B cell (primary cell): ENCODE results near the gene UNC79. TPM values are rescaled to one million over a fixed set of nuclear protein-coding genes. Genes with fewer than 3 reads are reported as not detected.

Experiments
- ATAC-seq: fragments of 200-7000 bp; cut with Tn5 transposase; one replicate; pipeline ENCODE4 v1.10.0; 2021; ENCODE audit warnings: low read depth, mild to moderate bottlenecking, moderate number of reproducible peaks, moderate library complexity
- CTCF ChIA-PET: fragments of 350-600 bp; sonication (Branson Sonifier 250); formaldehyde crosslinking; loops from one replicate; lab custom pipeline; 2021; ENCODE audit warnings: antibody characterized with exemption, inconsistent platforms; lab: Charles Lee
- POLR2A ChIA-PET: fragments of 350-600 bp; sonication (Branson Sonifier 250); formaldehyde crosslinking; loops from one replicate; lab custom pipeline; 2021; ENCODE audit warnings: antibody characterized with exemption; lab: Charles Lee
- DNase-seq: peaks from one replicate; pipeline ENCODE4 v3.0.0; 2013
- H2AFZ ChIP-seq: 2 replicates; pipeline ENCODE4 v1.6.1; 2012; ENCODE audit warnings: mild to moderate bottlenecking, low read depth, low read length; ENCODE audit not compliant: insufficient read depth, poor library complexity, severe bottlenecking
- H3K27ac ChIP-seq, 2 donors: 1 replicate in 1 of 2; 2 replicates in 1 of 2; pipeline ENCODE4 v1.5.1; 2012 to 2013; ENCODE audit warnings: low read length in 2 of 2, mild to moderate bottlenecking in 2 of 2, moderate library complexity in 1 of 2
- H3K27me3 ChIP-seq, 4 experiments: fragments of 200-600 bp in 1 of 4; sonication (generic) in 1 of 4; replicated peaks in 1 of 4; 1 replicate in 2 of 4; 2 replicates in 2 of 4; pipeline versions ENCODE4 v1.6.1 to v1.7.0; 2013 to 2016; ENCODE audit warnings: low read length in 3 of 4, mild to moderate bottlenecking in 2 of 4, mixed read lengths in 1 of 4, moderate library complexity in 1 of 4; ENCODE audit not compliant: insufficient read depth in 4 of 4, control insufficient read depth in 3 of 4; ENCODE audit errors: control extremely low read depth in 1 of 4
- H3K36me3 ChIP-seq, 2 experiments: replicated peaks in 1 of 2; 1 replicate in 1 of 2; 2 replicates in 1 of 2; pipeline versions ENCODE4 v1.6.1 to v1.7.1; 2013; ENCODE audit warnings: low read length in 1 of 2; ENCODE audit not compliant: insufficient read depth in 2 of 2, control insufficient read depth in 1 of 2; ENCODE audit errors: control extremely low read depth in 1 of 2, extremely low read depth in 1 of 2
- H3K4me1 ChIP-seq, 2 donors: fragments of 200-600 bp in 1 of 2; sonication (generic) in 1 of 2; 1 replicate in 1 of 2; 2 replicates in 1 of 2; pipeline versions ENCODE4 v1.5.1 to v1.6.1; 2013 to 2017; ENCODE audit warnings: low read length in 2 of 2; ENCODE audit not compliant: control insufficient read depth in 2 of 2, insufficient read depth in 2 of 2
- H3K4me2 ChIP-seq: replicated peaks from 2 replicates; pipeline ENCODE3; 2012; ENCODE audit warnings: mild to moderate bottlenecking, low read depth, low read length; ENCODE audit not compliant: poor library complexity, severe bottlenecking
- H3K4me3 ChIP-seq, 5 experiments: fragments of 200-600 bp in 1 of 5; sonication (generic) in 1 of 5; 1 replicate in 3 of 5; 2 replicates in 2 of 5; pipeline versions ENCODE4 v1.5.1 to v1.7.0; 2011 to 2016; ENCODE audit warnings: low read length in 4 of 5, mild to moderate bottlenecking in 4 of 5, low read depth in 2 of 5, control low read depth in 1 of 5, moderate library complexity in 1 of 5; ENCODE audit not compliant: insufficient read depth in 1 of 5; ENCODE audit errors: control extremely low read depth in 1 of 5, extremely low read depth in 1 of 5
- H3K79me2 ChIP-seq: fragments of 200-600 bp; sonication (generic); one replicate; pipeline ENCODE4 v1.6.0; 2016; ENCODE audit warnings: low read length; ENCODE audit not compliant: control insufficient read depth, insufficient read depth
- H3K9ac ChIP-seq: fragments of 200-600 bp; sonication (generic); 2 replicates; pipeline ENCODE4 v1.6.1; 2017; ENCODE audit warnings: mild to moderate bottlenecking, low read length, moderate library complexity
- H3K9me3 ChIP-seq, 3 donors: one replicate each; pipeline versions ENCODE4 v1.6.1 to v1.7.1; 2013; ENCODE audit warnings: low read length in 2 of 3; ENCODE audit not compliant: control insufficient read depth in 2 of 3, insufficient read depth in 1 of 3; ENCODE audit errors: control extremely low read depth in 1 of 3
- H4K20me1 ChIP-seq: 2 replicates; pipeline ENCODE4 v1.6.0; 2012; ENCODE audit warnings: mild to moderate bottlenecking, low read length; ENCODE audit not compliant: insufficient read depth, control insufficient read depth, poor library complexity, severe bottlenecking
- H3K27ac Mint-ChIP-seq: one replicate; pipeline ENCODE4 v1.8.0; 2021; ENCODE audit warnings: mixed read lengths
- H3K27me3 Mint-ChIP-seq: one replicate; pipeline ENCODE4 v1.8.0; 2021; ENCODE audit warnings: mixed read lengths
- H3K4me1 Mint-ChIP-seq: one replicate; pipeline ENCODE4 v1.8.0; 2021; ENCODE audit warnings: mixed read lengths
- H3K4me3 Mint-ChIP-seq: one replicate; pipeline ENCODE4 v1.8.0; 2021; ENCODE audit warnings: mixed read lengths
- H3K9me3 Mint-ChIP-seq: one replicate; pipeline ENCODE4 v1.8.0; 2022; ENCODE audit warnings: mixed read lengths; ENCODE audit not compliant: insufficient read depth
- EZH2 ChIP-seq: IDR thresholded peaks from 2 replicates; pipeline ENCODE4 v1.6.1; 2012; ENCODE audit warnings: borderline replicate concordance, low read depth, mild to moderate bottlenecking, moderate library complexity, low read length; ENCODE audit not compliant: insufficient read depth, poor library complexity, severe bottlenecking
- WGBS: methylation state at CpG from one replicate; pipeline ENCODE4 v1.1.5; 2013; ENCODE audit warnings: missing lambda C conversion rate; ENCODE audit not compliant: insufficient coverage; 5-methylcytosine and 5-hydroxymethylcytosine counted together
- intact Hi-C: fragments of 100-400 bp; cut with micrococcal nuclease; formaldehyde crosslinking; loops from one replicate; pipeline ENCODE4 v1.10.0; 2022
- polyA plus RNA-seq: library from polyadenylated mRNA; depleted of rRNA; stranded (reverse); fragments of >200 nt; gene quantifications from 2 replicates; pipeline ENCODE4 v1.2.3, GENCODE V29; 2012
- total RNA-seq, 2 donors: library from RNA; stranded (reverse); fragments of 120-200 nt in 1 of 2; gene quantifications; 1 replicate in 1 of 2; 2 replicates in 1 of 2; pipeline versions ENCODE4 v1.2.3 to v1.2.4, GENCODE V29; 2013 to 2022
- TF ChIP-seq, protein P1 (sequence below): fragments of 200-600 bp; IDR thresholded peaks from one replicate; pipeline ENCODE4 v1.8.0; 2022; ENCODE audit warnings: antibody characterized with exemption, mild to moderate bottlenecking

Gene UNC79
- total and polyA plus RNA-seq, 2 donors (not counting 1 experiment from before 2014, with no cell fraction given) = 0.04 to 0.15 TPM

DNA sequence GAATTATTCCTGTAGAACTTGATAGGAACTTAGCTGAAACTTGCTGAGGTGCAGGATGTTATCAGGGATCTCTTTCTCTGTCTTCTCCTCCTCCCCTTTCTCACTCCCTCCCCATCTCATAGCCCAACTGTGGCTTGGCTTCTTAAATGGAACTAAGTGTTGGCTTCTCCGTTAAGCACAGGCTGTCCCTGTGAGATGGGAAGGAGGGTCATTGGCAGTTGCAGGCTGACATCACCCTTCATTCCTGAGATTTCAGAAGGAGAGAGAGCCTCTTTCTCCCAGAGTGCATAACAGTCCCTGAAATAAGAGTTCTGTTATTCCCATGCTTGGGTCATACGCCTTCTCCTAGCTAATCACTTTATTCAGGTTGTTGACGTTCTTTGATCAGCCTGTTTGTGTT is 162.0 kb downstream of the UNC79 start:
- H3K27me3 Mint-ChIP-seq = peaks cover 18% of the 10 kb centered on the region
- ATAC-seq (no peak), DNase-seq (no peak)
- WGBS = no CpG with 5 or more reads among the region's 3 CpGs
- H3K9me3 ChIP-seq = no peaks in the 10 kb centered on the region
- H3K4me1 ChIP-seq = no peaks in the 10 kb centered on the region
- H3K27ac Mint-ChIP-seq = no peak overlapping the region
- ChIA-PET CTCF (no interaction called here), POLR2A (no interaction called here)
- H3K79me2 ChIP-seq = no peaks in the 10 kb centered on the region
- no peak overlapping the region for H3K4me2 ChIP-seq
- H3K27me3 ChIP-seq = no peaks in the 10 kb centered on the region
- no peaks in the 10 kb centered on the region for H3K36me3 ChIP-seq
- no peak overlapping the region for H2AFZ ChIP-seq
- no peaks in the 10 kb centered on the region for H4K20me1 ChIP-seq
- no peaks in the 10 kb centered on the region for H3K9me3 Mint-ChIP-seq
- intact Hi-C loops = no loop called here
- TF ChIP-seq, protein P1, sequence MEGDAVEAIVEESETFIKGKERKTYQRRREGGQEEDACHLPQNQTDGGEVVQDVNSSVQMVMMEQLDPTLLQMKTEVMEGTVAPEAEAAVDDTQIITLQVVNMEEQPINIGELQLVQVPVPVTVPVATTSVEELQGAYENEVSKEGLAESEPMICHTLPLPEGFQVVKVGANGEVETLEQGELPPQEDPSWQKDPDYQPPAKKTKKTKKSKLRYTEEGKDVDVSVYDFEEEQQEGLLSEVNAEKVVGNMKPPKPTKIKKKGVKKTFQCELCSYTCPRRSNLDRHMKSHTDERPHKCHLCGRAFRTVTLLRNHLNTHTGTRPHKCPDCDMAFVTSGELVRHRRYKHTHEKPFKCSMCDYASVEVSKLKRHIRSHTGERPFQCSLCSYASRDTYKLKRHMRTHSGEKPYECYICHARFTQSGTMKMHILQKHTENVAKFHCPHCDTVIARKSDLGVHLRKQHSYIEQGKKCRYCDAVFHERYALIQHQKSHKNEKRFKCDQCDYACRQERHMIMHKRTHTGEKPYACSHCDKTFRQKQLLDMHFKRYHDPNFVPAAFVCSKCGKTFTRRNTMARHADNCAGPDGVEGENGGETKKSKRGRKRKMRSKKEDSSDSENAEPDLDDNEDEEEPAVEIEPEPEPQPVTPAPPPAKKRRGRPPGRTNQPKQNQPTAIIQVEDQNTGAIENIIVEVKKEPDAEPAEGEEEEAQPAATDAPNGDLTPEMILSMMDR = no peak
- TF ChIP-seq EZH2 = no peak
- H3K4me1 Mint-ChIP-seq = no peaks in the 10 kb centered on the region
- no peak overlapping the region for H3K4me3 ChIP-seq
- no peak overlapping the region for H3K4me3 Mint-ChIP-seq
- no peak overlapping the region for H3K9ac ChIP-seq
- H3K27ac ChIP-seq = no peak overlapping the region

DNA sequence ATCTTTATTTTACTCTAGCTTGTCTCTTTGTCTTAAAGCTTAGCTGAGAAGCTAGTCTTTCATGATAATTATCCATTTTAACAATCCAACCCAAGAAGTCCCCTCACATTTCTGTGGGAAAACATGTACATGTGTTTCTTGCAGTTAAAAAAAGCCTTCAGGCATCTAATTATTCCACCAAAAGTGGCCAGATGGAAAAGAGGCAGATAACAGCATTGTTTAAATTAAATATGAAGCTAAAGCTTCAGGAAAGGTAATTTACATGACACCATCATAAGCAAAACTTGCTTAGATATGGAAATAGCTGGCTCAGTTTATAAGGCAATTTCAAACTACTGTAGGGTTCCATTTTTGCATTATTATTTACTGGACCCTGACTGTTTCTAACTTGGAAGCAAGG is 175.4 kb downstream of the UNC79 start:
- CTCF ChIA-PET = no interaction called here
- no peaks in the 10 kb centered on the region for H3K9me3 ChIP-seq
- H3K4me1 ChIP-seq = no peaks in the 10 kb centered on the region
- peaks cover 36% of the 10 kb centered on the region for H3K27me3 Mint-ChIP-seq
- no peak for DNase-seq
- TF ChIP-seq EZH2 = no peak
- TF ChIP-seq, protein P1 = no peak
- no peaks in the 10 kb centered on the region for H3K4me1 Mint-ChIP-seq
- H3K27ac Mint-ChIP-seq = no peak overlapping the region
- no peaks in the 10 kb centered on the region for H3K79me2 ChIP-seq
- H3K36me3 ChIP-seq = no peaks in the 10 kb centered on the region
- no peak overlapping the region for H3K27ac ChIP-seq
- no peaks in the 10 kb centered on the region for H3K27me3 ChIP-seq
- no peak overlapping the region for H3K4me3 Mint-ChIP-seq
- H3K9ac ChIP-seq = no peak overlapping the region
- no peak overlapping the region for H3K4me3 ChIP-seq
- no peak for ATAC-seq
- H2AFZ ChIP-seq = no peak overlapping the region
- H3K9me3 Mint-ChIP-seq = peaks cover 3% of the 10 kb centered on the region
- H3K4me2 ChIP-seq = no peak overlapping the region
- POLR2A ChIA-PET = no interaction called here
- H4K20me1 ChIP-seq = no peaks in the 10 kb centered on the region
- intact Hi-C loops = no loop called here
